ENCODE data around the gene ERC1.
A peak's percentile ranks its signal among the peaks of the same experiment; 100 is the strongest.

Gene ERC1

DNA sequence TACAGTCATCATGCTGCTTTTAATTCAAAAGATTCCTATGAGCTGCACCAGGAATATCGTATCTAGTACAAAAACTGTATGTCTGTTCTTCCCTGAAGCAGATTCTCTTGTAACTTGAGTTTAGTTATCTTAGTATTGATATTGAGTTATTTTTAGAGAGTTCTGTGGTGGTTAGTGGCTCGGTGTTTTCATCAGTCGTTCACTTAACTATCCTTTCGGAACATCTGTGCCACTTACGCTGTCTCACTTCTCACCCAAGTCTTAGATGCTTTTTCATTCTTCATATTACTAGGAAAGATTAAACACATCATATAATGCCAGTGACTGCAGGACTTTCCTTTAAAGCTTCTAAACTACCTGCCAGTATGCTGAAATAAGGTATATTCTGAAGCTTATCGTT is 352.4 kb downstream of the ERC1 start:
- no peak overlapping the region for H3K4me3 ChIP-seq (ENCODE audit: severe bottlenecking)
- ATAC-seq (ENCODE audit: low read depth) (no peak), DNase-seq (ENCODE audit: low spot score) (no peak)
- no peaks in the 10 kb centered on the region for H3K9me3 ChIP-seq (ENCODE audit: severe bottlenecking)
- no peak overlapping the region for H3K27ac ChIP-seq (ENCODE audit: poor library complexity, severe bottlenecking)
- H3K36me3 ChIP-seq (ENCODE audit: low read depth), result peaks cover 4% of the 10 kb centered on the region; the same call in 1 of the 2 replicates
- H3K4me1 ChIP-seq (ENCODE audit: insufficient read depth, poor library complexity, severe bottlenecking), result no peaks in the 10 kb centered on the region
- TF ChIP-seq, protein P1, sequence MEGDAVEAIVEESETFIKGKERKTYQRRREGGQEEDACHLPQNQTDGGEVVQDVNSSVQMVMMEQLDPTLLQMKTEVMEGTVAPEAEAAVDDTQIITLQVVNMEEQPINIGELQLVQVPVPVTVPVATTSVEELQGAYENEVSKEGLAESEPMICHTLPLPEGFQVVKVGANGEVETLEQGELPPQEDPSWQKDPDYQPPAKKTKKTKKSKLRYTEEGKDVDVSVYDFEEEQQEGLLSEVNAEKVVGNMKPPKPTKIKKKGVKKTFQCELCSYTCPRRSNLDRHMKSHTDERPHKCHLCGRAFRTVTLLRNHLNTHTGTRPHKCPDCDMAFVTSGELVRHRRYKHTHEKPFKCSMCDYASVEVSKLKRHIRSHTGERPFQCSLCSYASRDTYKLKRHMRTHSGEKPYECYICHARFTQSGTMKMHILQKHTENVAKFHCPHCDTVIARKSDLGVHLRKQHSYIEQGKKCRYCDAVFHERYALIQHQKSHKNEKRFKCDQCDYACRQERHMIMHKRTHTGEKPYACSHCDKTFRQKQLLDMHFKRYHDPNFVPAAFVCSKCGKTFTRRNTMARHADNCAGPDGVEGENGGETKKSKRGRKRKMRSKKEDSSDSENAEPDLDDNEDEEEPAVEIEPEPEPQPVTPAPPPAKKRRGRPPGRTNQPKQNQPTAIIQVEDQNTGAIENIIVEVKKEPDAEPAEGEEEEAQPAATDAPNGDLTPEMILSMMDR (IDR thresholded peaks at IDR 0.05; ENCODE audit: poor library complexity, severe bottlenecking), result no peak
- H3K27me3 ChIP-seq (ENCODE audit: insufficient read depth, poor library complexity, severe bottlenecking), result no peaks in the 10 kb centered on the region

DNA sequence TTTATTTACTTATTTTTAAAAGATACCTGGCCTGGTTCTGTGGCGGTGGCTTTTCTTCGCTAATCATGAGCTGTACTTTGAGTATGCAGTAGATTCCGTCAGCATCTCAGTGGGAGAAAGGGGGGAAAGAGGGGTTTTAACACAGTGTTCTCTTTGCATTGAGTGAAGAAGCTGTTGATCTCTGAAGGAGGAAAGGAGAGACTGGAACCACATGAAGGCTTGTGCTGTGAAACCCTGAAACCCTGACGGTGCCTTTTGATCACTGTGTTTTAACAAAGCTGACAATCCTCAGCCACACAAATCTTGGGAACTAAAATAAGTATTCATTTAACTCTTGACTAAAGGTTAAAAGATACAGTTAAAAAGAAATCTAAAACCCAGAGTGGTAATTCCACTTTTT is 353.2 kb downstream of the ERC1 start:
- ATAC-seq (ENCODE audit: low read depth), result no peak
- Histone ChIP-seq H3K4me3 (ENCODE audit: severe bottlenecking) (no peak overlapping the region), H3K4me1 (ENCODE audit: insufficient read depth, poor library complexity, severe bottlenecking) (peaks cover 2% of the 10 kb centered on the region), H3K27ac (ENCODE audit: poor library complexity, severe bottlenecking) (no peak overlapping the region), H3K9me3 (ENCODE audit: severe bottlenecking) (no peaks in the 10 kb centered on the region), H3K27me3 (ENCODE audit: insufficient read depth, poor library complexity, severe bottlenecking) (no peaks in the 10 kb centered on the region), H3K36me3 (ENCODE audit: low read depth) (peaks cover 4% of the 10 kb centered on the region; the same call in 1 of the 2 replicates)
- no peak for DNase-seq (ENCODE audit: low spot score)
- TF ChIP-seq, protein P1 (IDR thresholded peaks at IDR 0.05; ENCODE audit: poor library complexity, severe bottlenecking), result no peak

DNA sequence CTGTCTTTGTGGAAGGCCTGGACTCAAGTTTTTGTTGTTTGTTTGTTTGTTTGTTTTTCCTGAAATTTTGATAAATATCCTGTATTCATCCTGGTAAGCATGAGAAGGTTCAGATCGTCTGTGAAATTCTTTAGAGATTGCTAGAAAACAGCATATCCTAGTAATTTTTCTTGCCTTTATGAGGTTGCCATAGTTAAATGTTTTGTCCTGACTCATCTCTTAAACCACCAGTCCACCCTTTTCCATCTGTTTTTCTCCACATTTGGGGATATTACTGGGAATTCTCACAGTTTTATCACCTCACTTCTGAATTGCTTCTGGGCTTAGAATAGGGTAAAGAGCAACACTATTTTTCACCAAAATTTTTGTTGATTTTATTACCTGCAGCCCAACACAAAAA is 355.1 kb downstream of the ERC1 start:
- TF ChIP-seq, protein P1 (IDR thresholded peaks at IDR 0.05; ENCODE audit: poor library complexity, severe bottlenecking), result no peak
- no peak overlapping the region for H3K27ac ChIP-seq (ENCODE audit: poor library complexity, severe bottlenecking)
- H3K4me3 ChIP-seq (ENCODE audit: severe bottlenecking), result no peak overlapping the region
- H3K36me3 ChIP-seq (ENCODE audit: low read depth), result peaks cover 4% of the 10 kb centered on the region; the same call in 1 of the 2 replicates
- peaks cover 17% of the 10 kb centered on the region for H3K4me1 ChIP-seq (ENCODE audit: insufficient read depth, poor library complexity, severe bottlenecking)
- no peaks in the 10 kb centered on the region for H3K9me3 ChIP-seq (ENCODE audit: severe bottlenecking)
- DNase-seq (ENCODE audit: low spot score) (no peak), ATAC-seq (ENCODE audit: low read depth) (no peak)
- no peaks in the 10 kb centered on the region for H3K27me3 ChIP-seq (ENCODE audit: insufficient read depth, poor library complexity, severe bottlenecking)

DNA sequence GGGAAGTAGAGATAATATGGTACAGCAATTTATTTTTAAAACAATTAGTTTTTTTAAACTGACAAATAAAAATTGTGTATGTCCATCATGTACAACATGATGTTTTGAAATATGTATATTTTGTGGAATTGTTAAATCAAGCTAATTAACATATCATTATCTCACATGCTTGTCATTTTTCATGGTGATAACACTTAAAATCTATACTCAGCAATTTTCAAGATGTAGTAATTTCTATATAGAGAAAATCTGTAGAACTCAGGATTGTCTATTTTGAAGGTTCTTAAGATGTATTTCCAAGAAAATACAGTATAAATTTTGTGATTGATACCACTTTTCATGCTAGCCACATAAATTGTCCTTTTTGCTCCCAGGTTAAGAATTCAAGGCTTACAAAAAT is 356.3 kb downstream of the ERC1 start:
- no peak for ATAC-seq (ENCODE audit: low read depth)
- Histone ChIP-seq H3K27me3 (ENCODE audit: insufficient read depth, poor library complexity, severe bottlenecking) (no peaks in the 10 kb centered on the region), H3K4me1 (ENCODE audit: insufficient read depth, poor library complexity, severe bottlenecking) (peaks cover 17% of the 10 kb centered on the region), H3K9me3 (ENCODE audit: severe bottlenecking) (no peaks in the 10 kb centered on the region), H3K4me3 (ENCODE audit: severe bottlenecking) (no peak overlapping the region), H3K36me3 (ENCODE audit: low read depth) (peaks cover 4% of the 10 kb centered on the region; the same call in 1 of the 2 replicates), H3K27ac (ENCODE audit: poor library complexity, severe bottlenecking) (no peak overlapping the region)
- no peak for DNase-seq (ENCODE audit: low spot score)
- TF ChIP-seq, protein P1 (IDR thresholded peaks at IDR 0.05; ENCODE audit: poor library complexity, severe bottlenecking), result no peak

DNA sequence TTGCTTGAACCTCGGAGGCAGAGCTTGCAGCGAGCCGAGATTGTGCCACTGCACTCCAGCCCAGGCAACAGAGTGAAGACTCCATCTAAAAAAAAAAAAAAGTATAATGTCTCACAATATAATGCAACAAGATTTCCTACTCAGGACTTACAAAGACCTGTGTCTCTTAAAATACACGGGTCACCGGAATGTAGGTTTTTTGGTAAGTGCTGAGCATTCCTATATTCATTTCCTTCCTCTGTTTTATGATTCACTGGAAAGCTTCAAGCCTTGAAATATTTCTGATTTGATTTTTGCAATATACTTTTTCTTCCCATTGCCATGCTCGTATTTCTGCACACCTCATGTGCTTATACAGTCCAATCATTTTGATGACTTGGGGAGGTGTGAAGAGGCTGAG is 357.6 kb downstream of the ERC1 start:
- Histone ChIP-seq H3K4me1 (ENCODE audit: insufficient read depth, poor library complexity, severe bottlenecking) (peaks cover 17% of the 10 kb centered on the region), H3K27ac (ENCODE audit: poor library complexity, severe bottlenecking) (peak overlapping the region; percentile 78), H3K27me3 (ENCODE audit: insufficient read depth, poor library complexity, severe bottlenecking) (no peaks in the 10 kb centered on the region), H3K9me3 (ENCODE audit: severe bottlenecking) (no peaks in the 10 kb centered on the region), H3K36me3 (ENCODE audit: low read depth) (peaks cover 4% of the 10 kb centered on the region; the same call in 1 of the 2 replicates), H3K4me3 (ENCODE audit: severe bottlenecking) (no peak overlapping the region)
- TF ChIP-seq, protein P1 (IDR thresholded peaks at IDR 0.05; ENCODE audit: poor library complexity, severe bottlenecking), result no peak
- ATAC-seq (ENCODE audit: low read depth) (no peak), DNase-seq (ENCODE audit: low spot score) (no peak)

Data from RWPE2 (cell line).